ENCODE results near the gene CAP2. TPM values are rescaled to one million over a fixed set of nuclear protein-coding genes. Genes with fewer than 3 reads are reported as not detected.

CAP2 gene
- total and polyA plus RNA-seq, 2 experiments from 2014 or later: 4.8 to 22.5 TPM

DNA sequence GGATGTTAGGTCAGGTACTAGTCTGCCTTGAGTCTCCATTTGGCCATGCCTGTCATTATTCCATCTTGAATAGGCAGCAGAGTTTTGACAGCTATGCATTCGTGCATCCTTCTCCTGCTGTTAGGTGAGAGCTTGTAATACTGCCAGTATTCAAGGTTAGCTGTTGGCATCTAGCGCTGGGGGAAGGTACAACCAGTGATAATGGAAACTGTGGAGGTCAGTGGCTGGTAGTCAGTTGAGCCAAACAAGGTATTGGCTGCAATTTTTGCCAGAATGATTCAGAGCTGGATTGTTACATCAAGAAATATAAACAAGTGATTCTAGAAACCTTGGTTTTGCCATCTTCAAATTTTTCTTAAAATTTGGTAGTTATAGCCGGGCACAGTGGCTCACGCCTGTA, 213.2 kb downstream of the CAP2 start:
- H3K9me3 ChIP-seq (ENCODE audit: low read depth): no peaks in the 10 kb centered on the region

More for the DNA sequence above, 213.2 kb downstream of the CAP2 start:
- peaks cover 19% of the 10 kb centered on the region for H3K36me3 ChIP-seq (ENCODE audit: low read depth)
- H3K27ac ChIP-seq: no peak overlapping the region
- H3K79me2 ChIP-seq (ENCODE audit: insufficient read depth): peaks cover 18% of the 10 kb centered on the region
- no peak overlapping the region for H3K9ac ChIP-seq
- TF ChIP-seq EZH2phosphoT487 (IDR thresholded peaks at IDR 0.05; ENCODE audit: insufficient read depth, low read depth) (no peak), EZH2 (IDR thresholded peaks at IDR 0.05; ENCODE audit: insufficient read depth, poor library complexity, severe bottlenecking) (no peak)
- H2AFZ ChIP-seq: no peak overlapping the region
- WGBS, 2 experiments (ENCODE audit: low coverage in 1 of 2, low lambda C conversion rate in 2 of 2, missing lambda C conversion rate in 2 of 2): 96 to 97% methylated on average over 4 of the region's 4 CpGs
- peaks cover 14% of the 10 kb centered on the region; the same call in 1 of the 2 replicates for H3K4me1 ChIP-seq (ENCODE audit: insufficient read depth)
- in situ Hi-C loops (cut with MboI): no loop called here
- H3F3A ChIP-seq (ENCODE audit: insufficient read depth): peaks cover 22% of the 10 kb centered on the region
- no peak overlapping the region for H3K4me2 ChIP-seq (ENCODE audit: unreplicated experiment)
- H3K9me2 ChIP-seq (ENCODE audit: insufficient read depth): no peaks in the 10 kb centered on the region
- DNase-seq: no peak
- no peaks in the 10 kb centered on the region for H4K20me1 ChIP-seq (ENCODE audit: insufficient read depth)
- H3K27me3 ChIP-seq (replicated peaks; ENCODE audit: insufficient read depth): no peaks in the 10 kb centered on the region
- H3K4me3 ChIP-seq: no peak overlapping the region

Small RNAs within 50 kb of the gene (small RNA-seq; reads per million reads assigned to genes)
- not detected for gene SUMO2P13 (ENCODE audit: low read depth, low replicate concordance)

Other genes starting within 250 kb of the CAP2 start
- gene RBM24, start 112.2 kb upstream of the CAP2 start, total RNA-seq (2014; rRNA removed; shearing (Covaris generic)): 7.3 and 7.9 TPM in 2 replicates
- gene RBM24, start 112.2 kb upstream of the CAP2 start, polyA plus RNA-seq (2016; fragmentation: Nextera tagmentation; extraction: Ambion mirVana): 3.5 and 4.6 TPM in 2 replicates
- 25.4 and 28.4 TPM in 2 replicates for gene FAM8A1, start 206.7 kb downstream of the CAP2 start, total RNA-seq (2014; rRNA removed; shearing (Covaris generic))
- 14.7 and 15.0 TPM in 2 replicates for gene FAM8A1, start 206.7 kb downstream of the CAP2 start, polyA plus RNA-seq (2016; fragmentation: Nextera tagmentation; extraction: Ambion mirVana)

All from GM23248 (cell line).